Testis (tissue), 2 donors: ENCODE results near the gene THEMIS.

Experiments used
- POLR2A ChIP-seq: fragments of 450-650 bp; IDR thresholded peaks from one replicate; pipeline ENCODE4 v1.6.1; 2017; ENCODE audit warnings: antibody characterized with exemption, mild to moderate bottlenecking, moderate library complexity
- TF ChIP-seq, protein P1 (sequence below), 3 experiments: fragments of 450-650 bp in 2 of 3; fragments of 200-600 bp in 1 of 3; sonication (generic) in 1 of 3; IDR thresholded peaks; one replicate each; pipeline ENCODE4 v1.5.1; 2016 to 2019; ENCODE audit warnings: antibody characterized with exemption in 3 of 3, mild to moderate bottlenecking in 2 of 3, moderate library complexity in 1 of 3

DNA sequence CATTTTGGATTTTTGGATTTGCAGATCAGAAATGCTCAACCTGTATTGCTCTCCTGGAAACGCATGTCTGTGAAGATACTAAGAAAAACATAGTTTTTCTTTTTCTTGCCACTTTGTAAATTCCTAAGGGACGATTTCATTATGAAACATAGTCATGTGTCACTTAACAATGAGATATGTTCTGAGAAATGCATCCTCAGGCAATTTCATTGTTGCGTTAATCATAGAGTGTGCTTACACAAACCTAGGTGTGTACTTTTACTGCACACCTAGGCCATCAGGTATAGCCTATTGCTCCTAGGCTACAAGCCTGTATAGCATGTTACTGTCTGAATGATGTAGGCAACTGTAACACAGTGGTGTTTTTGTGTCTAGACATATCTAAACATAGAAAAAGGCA lies 13.4 kb upstream of the THEMIS start:
- TF ChIP-seq POLR2A = no peak
- TF ChIP-seq, protein P1, sequence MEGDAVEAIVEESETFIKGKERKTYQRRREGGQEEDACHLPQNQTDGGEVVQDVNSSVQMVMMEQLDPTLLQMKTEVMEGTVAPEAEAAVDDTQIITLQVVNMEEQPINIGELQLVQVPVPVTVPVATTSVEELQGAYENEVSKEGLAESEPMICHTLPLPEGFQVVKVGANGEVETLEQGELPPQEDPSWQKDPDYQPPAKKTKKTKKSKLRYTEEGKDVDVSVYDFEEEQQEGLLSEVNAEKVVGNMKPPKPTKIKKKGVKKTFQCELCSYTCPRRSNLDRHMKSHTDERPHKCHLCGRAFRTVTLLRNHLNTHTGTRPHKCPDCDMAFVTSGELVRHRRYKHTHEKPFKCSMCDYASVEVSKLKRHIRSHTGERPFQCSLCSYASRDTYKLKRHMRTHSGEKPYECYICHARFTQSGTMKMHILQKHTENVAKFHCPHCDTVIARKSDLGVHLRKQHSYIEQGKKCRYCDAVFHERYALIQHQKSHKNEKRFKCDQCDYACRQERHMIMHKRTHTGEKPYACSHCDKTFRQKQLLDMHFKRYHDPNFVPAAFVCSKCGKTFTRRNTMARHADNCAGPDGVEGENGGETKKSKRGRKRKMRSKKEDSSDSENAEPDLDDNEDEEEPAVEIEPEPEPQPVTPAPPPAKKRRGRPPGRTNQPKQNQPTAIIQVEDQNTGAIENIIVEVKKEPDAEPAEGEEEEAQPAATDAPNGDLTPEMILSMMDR (IDR thresholded peaks at IDR 0.05) = no peak
